Anterior cingulate cortex (tissue), 58 donors: ENCODE measurements around the gene MISFA.
"Not testable (repeated sequence)": the region's sequence is repeated elsewhere in the genome, so short reads cannot be mapped to it uniquely, and the experiment has no call there.

Experiments used
- DNase-seq, 58 donors: peaks; one replicate each; lab custom pipeline; 2025; lab: John Stamatoyannopoulos, UW

MISFA gene

GRCh38 chr11:18599739-18600230 is at the start of gene MISFA:
Gene MISFA (plus strand): TSS chr11:18599789. CDS start chr11:18599929, 140 bp downstream.
- no peak for DNase-seq

GRCh38 chr11:18563090-18563730 is 36.4 kb upstream of the MISFA start:
- no peak for DNase-seq

- DNase-seq: no peak
Observed at GRCh38 chr11:18564149-18564548, 35.4 kb upstream of the MISFA start.

- DNase-seq: no peak
Observed at GRCh38 chr11:18566406-18566805, 33.2 kb upstream of the MISFA start.

GRCh38 chr11:18567081-18567480 is 32.5 kb upstream of the MISFA start:
- no peak for DNase-seq

GRCh38 chr11:18575361-18575760 is 24.2 kb upstream of the MISFA start:
- no peak for DNase-seq

GRCh38 chr11:18578975-18579598 is 20.5 kb upstream of the MISFA start:
- DNase-seq: no peak

GRCh38 chr11:18580113-18580766 is 19.3 kb upstream of the MISFA start:
- no peak for DNase-seq

- no peak for DNase-seq
Observed at GRCh38 chr11:18581825-18582224, 17.8 kb upstream of the MISFA start.

- DNase-seq: peak; percentile 33 to 92 (median 83)
Observed at GRCh38 chr11:18588297-18589252, 11.0 kb upstream of the MISFA start, which contains the start of gene UEVLD. Gene UEVLD (minus strand): TSS chr11:18588734. CDS start chr11:18588654, 80 bp downstream.

- no peak for DNase-seq
Observed at GRCh38 chr11:18590571-18590970, 9.0 kb upstream of the MISFA start.

GRCh38 chr11:18594088-18594487 is 5.5 kb upstream of the MISFA start:
- not testable (repeated sequence) for DNase-seq

- DNase-seq: no peak
Observed at GRCh38 chr11:18594999-18595749, 4.4 kb upstream of the MISFA start.

- DNase-seq: no peak
Observed at GRCh38 chr11:18600915-18601569, 1.5 kb downstream of the MISFA start.

- no peak for DNase-seq
Observed at GRCh38 chr11:18608376-18608775, 8.8 kb downstream of the MISFA start.

GRCh38 chr11:18611196-18611595 is 11.6 kb downstream of the MISFA start:
- DNase-seq: no peak

- DNase-seq: no peak
Observed at GRCh38 chr11:18612394-18612793, 12.8 kb downstream of the MISFA start.

- no peak for DNase-seq
Observed at GRCh38 chr11:18614667-18615066, 15.1 kb downstream of the MISFA start.
